ENCODE measurements around the gene RFX4. TPM values are rescaled to one million over a fixed set of nuclear protein-coding genes. Genes with fewer than 3 reads are reported as not detected.

Gene RFX4
- total RNA-seq, 1 experiment from 2014 or later: not detected

GRCh38 chr12:106790020-106790419, 207.2 kb downstream of the RFX4 start:
- no TSS peak for BruUV-seq (replicated peaks)
- CTCF ChIA-PET: no interaction called here

DNA sequence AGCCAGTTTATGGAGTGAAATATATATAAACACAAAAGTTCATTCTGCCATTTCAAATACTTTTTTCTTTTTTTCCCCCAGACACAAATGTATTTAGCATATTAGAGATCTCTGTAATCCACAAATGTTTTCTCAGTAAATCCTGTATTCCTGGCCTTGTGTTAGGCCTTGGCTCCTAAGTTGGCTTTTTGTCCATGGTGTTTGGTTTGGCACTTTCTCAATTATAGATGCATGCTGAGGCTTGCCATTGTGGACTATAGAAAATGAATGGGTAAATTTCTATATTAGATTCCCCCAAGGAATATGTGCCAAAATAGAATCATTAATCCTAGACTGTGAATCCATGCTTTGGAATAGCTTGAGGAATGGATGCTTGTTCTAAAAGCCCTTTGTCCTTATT, 208.7 kb downstream of the RFX4 start:
- DNase-seq (ENCODE audit: low spot score): no peak
- BruUV-seq (replicated peaks): no TSS peak
- intact Hi-C loops (cut with micrococcal nuclease; ENCODE audit: unreplicated experiment): no loop called here
- no peaks in the 10 kb centered on the region for H3K4me1 ChIP-seq (ENCODE audit: insufficient read depth, low read length, poor library complexity, severe bottlenecking)
- H3K4me3 ChIP-seq (ENCODE audit: low read depth, low read length, poor library complexity, severe bottlenecking): no peak overlapping the region
- POLR2A ChIA-PET (ENCODE audit: low non-redundant PET): no interaction called here
- no peaks in the 10 kb centered on the region for H3K27me3 ChIP-seq (replicated peaks; ENCODE audit: insufficient read depth, low read depth, low read length, poor library complexity)
- H3K36me3 ChIP-seq (ENCODE audit: insufficient read depth, low read length, poor library complexity, severe bottlenecking): peaks cover 7% of the 10 kb centered on the region
- H3K9me3 ChIP-seq (ENCODE audit: low read depth, low read length, poor library complexity, severe bottlenecking): no peaks in the 10 kb centered on the region
- TF ChIP-seq EZH2 (IDR thresholded peaks at IDR 0.05; ENCODE audit: borderline replicate concordance, low read depth, low read length, poor library complexity, severe bottlenecking): no peak
- TF ChIP-seq, protein P1, sequence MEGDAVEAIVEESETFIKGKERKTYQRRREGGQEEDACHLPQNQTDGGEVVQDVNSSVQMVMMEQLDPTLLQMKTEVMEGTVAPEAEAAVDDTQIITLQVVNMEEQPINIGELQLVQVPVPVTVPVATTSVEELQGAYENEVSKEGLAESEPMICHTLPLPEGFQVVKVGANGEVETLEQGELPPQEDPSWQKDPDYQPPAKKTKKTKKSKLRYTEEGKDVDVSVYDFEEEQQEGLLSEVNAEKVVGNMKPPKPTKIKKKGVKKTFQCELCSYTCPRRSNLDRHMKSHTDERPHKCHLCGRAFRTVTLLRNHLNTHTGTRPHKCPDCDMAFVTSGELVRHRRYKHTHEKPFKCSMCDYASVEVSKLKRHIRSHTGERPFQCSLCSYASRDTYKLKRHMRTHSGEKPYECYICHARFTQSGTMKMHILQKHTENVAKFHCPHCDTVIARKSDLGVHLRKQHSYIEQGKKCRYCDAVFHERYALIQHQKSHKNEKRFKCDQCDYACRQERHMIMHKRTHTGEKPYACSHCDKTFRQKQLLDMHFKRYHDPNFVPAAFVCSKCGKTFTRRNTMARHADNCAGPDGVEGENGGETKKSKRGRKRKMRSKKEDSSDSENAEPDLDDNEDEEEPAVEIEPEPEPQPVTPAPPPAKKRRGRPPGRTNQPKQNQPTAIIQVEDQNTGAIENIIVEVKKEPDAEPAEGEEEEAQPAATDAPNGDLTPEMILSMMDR (conservative IDR thresholded peaks at IDR 0.05; ENCODE audit: low read depth, low read length): no peak
- CTCF ChIA-PET: no interaction called here
- H3K27ac ChIP-seq (ENCODE audit: low read depth, low read length, poor library complexity, severe bottlenecking): no peak overlapping the region

More at GRCh38 chr12:106790020-106790419, 207.2 kb downstream of the RFX4 start:
- POLR2A ChIA-PET (ENCODE audit: low non-redundant PET): no interaction called here
- Histone ChIP-seq H3K36me3 (ENCODE audit: insufficient read depth, low read length, poor library complexity, severe bottlenecking) (peaks cover 7% of the 10 kb centered on the region), H3K4me1 (ENCODE audit: insufficient read depth, low read length, poor library complexity, severe bottlenecking) (no peaks in the 10 kb centered on the region), H3K27me3 (replicated peaks; ENCODE audit: insufficient read depth, low read depth, low read length, poor library complexity) (no peaks in the 10 kb centered on the region), H3K27ac (ENCODE audit: low read depth, low read length, poor library complexity, severe bottlenecking) (no peak overlapping the region), H3K9me3 (ENCODE audit: low read depth, low read length, poor library complexity, severe bottlenecking) (no peaks in the 10 kb centered on the region), H3K4me3 (ENCODE audit: low read depth, low read length, poor library complexity, severe bottlenecking) (no peak overlapping the region)
- no peak for TF ChIP-seq EZH2 (IDR thresholded peaks at IDR 0.05; ENCODE audit: borderline replicate concordance, low read depth, low read length, poor library complexity, severe bottlenecking)
- TF ChIP-seq, protein P1 (conservative IDR thresholded peaks at IDR 0.05; ENCODE audit: low read depth, low read length): no peak
- intact Hi-C loops (cut with micrococcal nuclease; ENCODE audit: unreplicated experiment): no loop called here
- DNase-seq (ENCODE audit: low spot score): no peak

- Histone ChIP-seq H3K4me3 (ENCODE audit: low read depth, low read length, poor library complexity, severe bottlenecking) (no peak overlapping the region), H3K4me1 (ENCODE audit: insufficient read depth, low read length, poor library complexity, severe bottlenecking) (no peaks in the 10 kb centered on the region), H3K36me3 (ENCODE audit: insufficient read depth, low read length, poor library complexity, severe bottlenecking) (peaks cover 7% of the 10 kb centered on the region), H3K27ac (ENCODE audit: low read depth, low read length, poor library complexity, severe bottlenecking) (no peak overlapping the region), H3K27me3 (replicated peaks; ENCODE audit: insufficient read depth, low read depth, low read length, poor library complexity) (no peaks in the 10 kb centered on the region), H3K9me3 (ENCODE audit: low read depth, low read length, poor library complexity, severe bottlenecking) (no peaks in the 10 kb centered on the region)
- DNase-seq (ENCODE audit: low spot score): no peak
- ChIA-PET CTCF (no interaction called here), POLR2A (ENCODE audit: low non-redundant PET) (no interaction called here)
- intact Hi-C loops (cut with micrococcal nuclease; ENCODE audit: unreplicated experiment): no loop called here
- TF ChIP-seq EZH2 (IDR thresholded peaks at IDR 0.05; ENCODE audit: borderline replicate concordance, low read depth, low read length, poor library complexity, severe bottlenecking): no peak
- TF ChIP-seq, protein P1 (conservative IDR thresholded peaks at IDR 0.05; ENCODE audit: low read depth, low read length): no peak
- BruUV-seq (replicated peaks): no TSS peak
Observed at GRCh38 chr12:106794369-106794768, 211.6 kb downstream of the RFX4 start.

Data from A673 (cell line).